Measurements from ENCODE around the gene CYFIP2.

The CYFIP2 gene

GRCh38 chr5:157289164-157289819 lies 23.4 kb downstream of the CYFIP2 start:
- no peak for DNase-seq

DNA sequence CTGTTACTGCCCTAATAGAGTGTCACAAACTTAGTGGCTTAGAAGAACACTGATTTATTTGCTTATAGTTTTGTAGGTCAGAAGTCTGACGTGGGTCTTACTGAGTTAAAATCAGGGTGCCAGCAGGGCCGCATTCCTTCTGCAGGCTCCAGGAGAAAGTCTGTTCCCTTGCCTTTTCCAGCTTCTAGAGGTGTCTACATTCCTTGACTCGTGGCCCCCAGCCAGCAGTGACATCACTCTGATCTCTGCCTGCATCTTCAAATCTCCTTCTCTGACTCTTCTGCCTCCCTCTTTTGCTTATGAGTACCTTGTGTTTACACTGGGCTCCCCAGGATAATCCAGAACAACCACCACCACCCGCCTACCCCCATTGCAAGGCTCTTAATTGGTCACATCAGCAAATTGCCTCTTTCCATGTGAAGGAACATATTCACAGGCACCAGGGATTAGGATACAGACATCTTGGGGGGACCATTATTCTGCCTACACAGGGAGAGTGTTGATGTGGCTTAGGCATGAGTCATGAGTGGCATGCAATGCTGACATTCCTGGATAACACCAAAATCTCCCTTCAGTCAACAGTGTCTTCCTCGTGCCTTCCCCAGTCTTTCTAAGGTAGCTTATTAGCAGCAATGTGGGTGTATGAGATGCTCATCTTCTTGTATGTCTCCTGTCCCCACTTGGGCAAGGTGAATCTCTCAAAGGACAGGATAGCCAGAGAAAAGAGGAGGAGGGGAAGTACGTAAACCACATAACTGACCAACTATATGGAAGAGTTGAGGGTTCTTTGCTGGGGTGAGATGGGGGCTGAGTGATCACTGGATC lies 24.4 kb downstream of the CYFIP2 start:
- no peak for DNase-seq

GRCh38 chr5:157290981-157291711 lies 25.2 kb downstream of the CYFIP2 start:
- DNase-seq = no peak

- DNase-seq = no peak
Observed at GRCh38 chr5:157292599-157292998, 26.7 kb downstream of the CYFIP2 start.

GRCh38 chr5:157294407-157295091 lies 28.6 kb downstream of the CYFIP2 start:
- DNase-seq = no peak

- DNase-seq = no peak
Observed at GRCh38 chr5:157295247-157295646, 29.3 kb downstream of the CYFIP2 start.

- DNase-seq = no peak
Observed at GRCh38 chr5:157300564-157300963, 34.6 kb downstream of the CYFIP2 start.

- DNase-seq = no peak
Observed at GRCh38 chr5:157301066-157301465, 35.1 kb downstream of the CYFIP2 start.

DNA sequence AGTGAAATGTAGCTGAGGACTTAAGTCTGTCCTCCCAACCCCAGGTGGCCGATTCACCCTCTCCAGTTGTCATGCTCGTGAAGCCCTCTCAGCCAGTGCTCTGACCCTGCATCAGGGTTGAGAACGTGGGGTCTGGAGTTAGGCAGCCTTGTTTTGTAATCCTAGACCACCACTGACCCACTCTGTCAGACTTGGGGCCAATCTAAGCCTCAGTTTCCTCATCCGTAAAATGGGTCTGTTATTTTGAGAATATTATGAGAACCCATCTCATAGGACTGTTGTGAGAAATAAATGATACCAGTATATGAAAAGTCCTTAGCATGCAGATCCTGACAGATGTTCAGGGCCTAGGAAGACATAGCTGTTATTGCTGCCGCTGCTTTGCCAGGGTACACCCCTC lies 37.1 kb downstream of the CYFIP2 start:
- DNase-seq = no peak

GRCh38 chr5:157303667-157304327 lies 37.9 kb downstream of the CYFIP2 start:
- no peak for DNase-seq

GRCh38 chr5:157306081-157306480 lies 40.2 kb downstream of the CYFIP2 start:
- DNase-seq = no peak

DNA sequence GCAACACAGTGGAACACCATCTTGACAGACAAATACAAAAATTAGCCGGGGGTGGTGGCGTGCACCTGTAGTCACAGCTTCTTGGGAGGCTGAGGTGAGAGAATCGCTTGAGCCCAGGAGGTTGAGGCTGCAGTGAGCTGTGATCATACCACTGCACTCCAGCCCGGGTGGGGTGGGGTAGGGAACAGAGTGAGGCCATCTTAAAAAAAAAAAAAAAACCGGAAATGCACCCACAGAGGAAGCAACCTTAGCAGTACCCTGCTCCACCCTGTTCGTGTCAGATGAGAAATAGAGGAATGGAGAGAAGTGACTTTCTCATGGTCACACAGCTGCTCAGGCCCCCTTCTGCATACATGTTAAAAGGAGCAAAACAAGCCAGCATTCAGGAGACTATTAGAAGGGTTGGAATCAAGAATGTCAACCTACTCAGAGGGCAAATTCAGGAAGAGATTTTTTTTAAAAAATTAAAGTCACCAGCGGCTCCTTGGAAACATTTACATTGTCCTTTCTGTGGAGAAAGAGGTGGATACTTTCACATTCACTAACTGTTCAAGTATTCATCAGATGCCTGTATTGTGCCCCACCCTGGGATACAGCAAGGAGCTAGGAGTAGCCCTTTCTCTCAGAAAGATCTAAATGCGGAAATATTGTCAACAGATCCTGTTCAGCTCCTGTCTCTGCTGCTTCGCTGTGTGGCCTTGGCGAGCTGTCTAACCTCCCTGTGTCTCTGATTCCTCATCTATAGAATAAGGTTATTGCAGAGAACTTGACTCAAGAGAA lies 41.0 kb downstream of the CYFIP2 start:
- DNase-seq = no peak

DNA sequence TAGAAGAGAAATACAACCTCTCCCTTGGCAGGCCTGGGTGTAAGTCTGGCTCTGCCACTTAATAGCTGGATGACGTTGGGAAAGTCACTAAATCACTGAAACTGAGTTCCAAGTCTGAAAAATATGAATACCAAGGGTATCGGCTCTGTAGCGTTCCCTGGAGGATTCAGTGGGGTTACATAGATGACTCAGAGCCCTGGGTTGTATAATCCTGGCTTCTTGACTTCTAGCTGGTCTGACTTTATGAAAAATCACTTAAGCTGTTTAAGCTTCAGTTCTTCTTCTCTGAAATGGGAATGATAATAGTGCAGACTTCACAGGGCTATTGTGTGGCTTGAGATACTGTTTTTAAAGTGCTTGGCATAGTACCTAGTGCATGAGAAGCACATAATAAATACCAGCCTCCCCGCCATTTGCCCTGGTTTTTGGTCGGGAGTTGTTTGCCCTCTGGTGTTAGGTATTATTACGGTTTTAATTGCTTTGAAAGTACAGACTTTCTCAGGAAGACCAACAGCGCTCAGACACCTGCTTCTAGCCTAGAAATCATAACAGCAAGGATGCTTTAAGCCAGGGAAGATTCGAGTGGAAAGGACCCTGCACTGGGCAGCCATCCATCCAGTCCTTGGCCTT lies 43.0 kb downstream of the CYFIP2 start:
- DNase-seq = no peak

DNA sequence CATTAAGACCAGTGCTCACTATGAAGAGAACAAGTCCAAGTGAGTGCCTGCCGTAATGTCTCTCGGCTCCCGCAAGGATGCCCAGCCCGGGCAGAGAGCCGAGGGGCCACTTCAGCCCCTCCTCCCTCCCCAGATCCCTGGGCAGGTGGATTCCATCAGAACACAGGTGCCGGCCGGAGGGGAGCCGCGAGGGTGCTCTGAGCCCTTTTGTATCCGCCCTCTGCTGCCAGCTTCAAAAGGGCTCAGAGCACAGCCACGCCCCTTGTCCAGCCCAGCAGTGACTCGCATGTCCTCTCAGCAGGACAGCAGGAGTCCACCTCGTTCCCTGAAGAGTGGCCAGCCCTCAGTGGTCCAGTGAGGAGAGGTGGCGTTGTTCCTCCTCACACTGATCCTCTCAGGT lies 43.9 kb downstream of the CYFIP2 start:
- DNase-seq = no peak

GRCh38 chr5:157311595-157311994 lies 45.7 kb downstream of the CYFIP2 start:
- no peak for DNase-seq

DNA sequence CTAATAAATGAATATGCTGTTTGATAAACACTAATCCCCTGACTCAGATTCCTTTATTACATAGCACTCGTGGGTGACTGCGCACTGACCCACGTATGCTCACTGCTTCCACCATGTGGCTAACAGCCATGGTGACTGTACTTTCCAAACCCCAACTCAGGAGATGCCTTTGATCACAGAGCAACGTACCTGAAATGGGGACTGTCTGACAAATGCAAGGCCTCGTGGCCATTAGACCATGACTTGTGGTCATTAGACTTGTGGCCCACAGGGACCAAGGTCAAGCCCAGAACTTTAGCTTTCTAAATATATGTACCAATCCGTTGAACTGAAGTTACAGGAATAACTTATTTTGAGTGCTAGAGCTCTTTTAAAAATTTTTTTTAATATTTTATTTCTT lies 46.6 kb downstream of the CYFIP2 start:
- DNase-seq = peak; percentile 56

- no peak for DNase-seq
Observed at GRCh38 chr5:157322581-157322980, 56.7 kb downstream of the CYFIP2 start.

GRCh38 chr5:157323107-157323706 lies 57.3 kb downstream of the CYFIP2 start:
- no peak for DNase-seq

DNA sequence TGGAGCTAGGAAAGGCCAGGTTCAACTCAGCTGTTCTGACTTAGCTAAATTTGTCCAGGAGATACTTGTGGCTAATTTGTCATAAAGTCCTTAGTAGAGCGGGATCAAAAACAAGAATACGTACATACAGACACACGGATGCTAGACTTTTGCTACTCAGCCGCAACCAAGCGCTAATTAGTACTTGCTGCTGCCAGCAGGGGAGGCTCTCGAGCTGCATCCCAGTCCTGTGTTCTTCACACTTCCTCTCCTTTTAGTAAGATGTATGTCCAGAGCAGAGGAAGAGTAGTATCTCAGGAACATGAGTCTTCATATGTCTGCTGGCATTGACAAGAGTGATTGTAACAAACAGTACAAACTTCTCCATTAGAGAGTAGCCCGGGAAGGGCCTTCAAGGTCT lies 58.3 kb downstream of the CYFIP2 start:
- DNase-seq = no peak

- DNase-seq = no peak
Observed at GRCh38 chr5:157326440-157327005, 60.6 kb downstream of the CYFIP2 start.

DNA sequence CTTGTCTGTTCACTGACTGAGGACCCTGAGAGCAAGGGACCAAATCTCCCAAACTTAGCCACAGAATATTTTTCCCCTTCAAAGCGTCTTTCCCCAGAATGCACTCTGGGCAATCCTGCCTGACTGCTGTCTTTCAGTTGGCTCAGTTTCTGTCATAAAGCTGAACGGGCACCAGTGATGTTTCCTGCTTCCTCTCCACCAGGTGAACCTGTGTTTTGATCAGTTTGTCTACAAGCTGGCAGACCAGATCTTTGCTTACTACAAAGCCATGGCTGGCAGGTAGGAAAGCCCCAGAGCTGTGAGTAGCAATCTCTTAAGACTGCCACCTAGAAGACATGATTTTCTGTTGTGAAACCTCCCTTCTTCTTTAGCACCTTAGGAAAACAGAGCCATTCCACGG lies 61.8 kb downstream of the CYFIP2 start:
- no peak for DNase-seq
